Prostate gland (tissue), 1 donor: ENCODE results near the gene BIRC3.
"Not testable (repeated sequence)": the region's sequence is repeated elsewhere in the genome, so short reads cannot be mapped to it uniquely, and the experiment has no call there.

ENCODE experiments used
- POLR2A ChIP-seq: fragments of 450-650 bp; IDR thresholded peaks from one replicate; pipeline ENCODE4 v1.6.1; 2016; ENCODE audit warnings: antibody characterized with exemption, mild to moderate bottlenecking
- POLR2AphosphoS5 ChIP-seq: sonication (generic); formaldehyde crosslinking; IDR thresholded peaks from one replicate; pipeline ENCODE4 v1.6.1; 2017; ENCODE audit warnings: antibody characterized with exemption

- TF ChIP-seq POLR2AphosphoS5, POLR2A: not testable (repeated sequence)
Measured at GRCh38 chr11:102341311-102341710, 24.0 kb downstream of the BIRC3 start.
